Mucosa of gallbladder (tissue), 1 donor: ENCODE results near the gene UXS1. TPM values are rescaled to one million over a fixed set of nuclear protein-coding genes. Genes with fewer than 3 reads are reported as not detected.

ENCODE experiments used
- DNase-seq: peaks from one replicate; pipeline ENCODE4 v3.0.0-alpha.2; 2020; ENCODE audit warnings: low spot score
- total RNA-seq: library from RNA; stranded (reverse); gene quantifications from one replicate; pipeline ENCODE4 v1.2.1, GENCODE V29; 2021
- donor health status: DM: no; HTN: no; CAD: no.

UXS1 gene
- total RNA-seq, 1 donor from 2014 or later = 45.8 TPM

DNA sequence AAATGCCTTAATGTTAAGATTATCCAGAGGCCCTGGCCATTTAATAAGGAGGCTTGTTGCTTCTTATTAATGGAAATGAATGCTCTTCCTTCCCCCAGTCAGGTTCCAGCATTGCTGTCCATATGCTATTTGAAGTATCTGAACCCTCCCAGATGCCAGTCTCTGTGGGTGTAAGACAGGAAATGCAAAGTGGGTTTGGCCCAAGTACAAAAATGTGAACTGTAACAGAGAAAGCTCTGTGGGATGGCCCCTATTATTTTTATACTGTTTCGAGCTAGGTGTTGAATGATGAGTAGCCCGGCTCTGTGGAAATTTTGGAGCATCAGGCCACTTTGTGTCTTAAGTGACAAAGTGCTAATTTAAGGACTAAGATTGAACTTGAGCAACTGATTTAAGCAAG lies 141.0 kb downstream of the UXS1 start:
- DNase-seq = no peak

GRCh38 chr2:106044859-106045258 lies 149.2 kb downstream of the UXS1 start:
- no peak for DNase-seq

DNA sequence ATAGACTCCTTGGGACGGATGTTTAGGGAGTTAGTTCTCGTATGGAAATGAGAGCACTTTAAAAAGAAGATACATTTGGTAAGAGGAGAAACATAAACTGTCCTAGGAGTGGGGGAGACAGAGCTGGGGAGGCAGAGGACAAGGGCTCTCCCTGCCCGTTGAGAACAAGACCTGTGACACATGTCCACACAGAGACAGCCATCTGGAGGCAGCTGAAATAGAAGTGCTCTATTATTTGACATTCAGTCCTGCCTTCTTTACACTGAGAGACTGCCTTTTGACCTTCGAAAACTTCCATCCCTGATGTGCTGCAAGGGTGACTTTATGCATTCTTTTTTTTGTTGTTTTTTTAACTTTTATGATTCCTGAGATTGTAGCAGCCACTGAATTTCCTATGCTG lies 150.1 kb downstream of the UXS1 start:
- no peak for DNase-seq
